Measurements from ENCODE around the gene CYGB.

DNA sequence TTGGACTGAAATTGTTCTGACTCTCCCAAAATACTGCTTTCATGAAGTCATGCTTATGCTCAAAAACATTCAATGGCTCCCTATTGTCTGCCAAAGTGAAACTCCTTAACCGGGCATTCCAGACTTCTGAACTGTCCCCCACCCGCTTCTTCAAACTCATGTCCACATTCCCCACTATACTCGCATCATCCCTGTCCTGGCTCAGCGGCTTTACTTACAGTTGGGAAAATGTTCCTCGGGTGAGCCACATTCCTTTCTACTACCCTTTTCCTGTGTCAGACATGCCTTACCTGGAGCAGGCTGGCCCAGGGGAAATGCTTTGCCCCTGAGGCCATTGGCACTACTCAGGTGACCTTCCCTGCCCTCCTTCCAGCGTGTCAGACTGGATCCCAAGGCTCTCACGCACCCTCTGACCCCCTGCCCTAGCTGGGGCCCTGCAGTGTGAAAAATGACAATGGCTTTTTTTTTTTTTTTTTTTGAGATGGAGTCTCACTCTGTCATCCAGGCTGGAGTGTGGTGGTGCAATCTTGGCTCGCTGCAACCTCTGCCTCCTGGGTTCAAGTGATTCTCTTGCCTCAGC lies 5.3 kb downstream of the CYGB start:
- TF ChIP-seq TAF1 (IDR thresholded peaks at IDR 0.05; ENCODE audit: borderline replicate concordance, insufficient read depth, low read length) (no peak), POLR2AphosphoS5 (IDR thresholded peaks at IDR 0.05; ENCODE audit: low read depth, low read length) (no peak)
